Immature natural killer cell (primary cell): ENCODE measurements around the gene KCNJ2. TPM values are rescaled to one million over a fixed set of nuclear protein-coding genes. Genes with fewer than 3 reads are reported as not detected.

Experiments used
- DNase-seq, 3 donors: peaks; one replicate each; pipeline ENCODE4 v3.0.0; 2022; ENCODE audit warnings: mixed read lengths in 1 of 3
- H3K27ac Mint-ChIP-seq, 6 donors: one replicate each; pipeline ENCODE4 v1.8.0; 2020; ENCODE audit warnings: mixed read lengths in 6 of 6, mild to moderate bottlenecking in 5 of 6, inconsistent platforms in 4 of 6, moderate library complexity in 3 of 6
- H3K27me3 Mint-ChIP-seq, 3 donors: one replicate each; pipeline ENCODE4 v1.8.0; 2020 to 2021; ENCODE audit warnings: low read depth in 3 of 3, mild to moderate bottlenecking in 3 of 3, mixed read lengths in 3 of 3, moderate library complexity in 3 of 3, inconsistent platforms in 1 of 3
- H3K36me3 Mint-ChIP-seq, 3 donors: one replicate each; pipeline ENCODE4 v1.8.0; 2020; ENCODE audit warnings: mixed read lengths in 3 of 3, inconsistent platforms in 2 of 3, mild to moderate bottlenecking in 2 of 3
- H3K4me1 Mint-ChIP-seq, 2 donors: one replicate each; pipeline ENCODE4 v1.8.0; 2020; ENCODE audit warnings: inconsistent platforms in 2 of 2, mild to moderate bottlenecking in 2 of 2, mixed read lengths in 2 of 2, moderate library complexity in 1 of 2
- H3K4me3 Mint-ChIP-seq, 5 donors: one replicate each; pipeline ENCODE4 v1.8.0; 2020; ENCODE audit warnings: mild to moderate bottlenecking in 5 of 5, mixed read lengths in 5 of 5, inconsistent platforms in 3 of 5, moderate library complexity in 3 of 5
- H3K9me3 Mint-ChIP-seq, 6 donors: one replicate each; pipeline ENCODE4 v1.8.0; 2020; ENCODE audit warnings: mild to moderate bottlenecking in 6 of 6, mixed read lengths in 6 of 6, inconsistent platforms in 4 of 6, moderate library complexity in 3 of 6
- polyA plus RNA-seq, 3 donors: library from polyadenylated mRNA; unstranded; fragments of 300-500 nt; fragmentation: Illumina TruSeq; gene quantifications; one replicate each; pipeline ENCODE4 v1.2.3, GENCODE V29; 2021

Gene KCNJ2
- polyA plus RNA-seq, 3 donors from 2014 or later = not detected

DNA sequence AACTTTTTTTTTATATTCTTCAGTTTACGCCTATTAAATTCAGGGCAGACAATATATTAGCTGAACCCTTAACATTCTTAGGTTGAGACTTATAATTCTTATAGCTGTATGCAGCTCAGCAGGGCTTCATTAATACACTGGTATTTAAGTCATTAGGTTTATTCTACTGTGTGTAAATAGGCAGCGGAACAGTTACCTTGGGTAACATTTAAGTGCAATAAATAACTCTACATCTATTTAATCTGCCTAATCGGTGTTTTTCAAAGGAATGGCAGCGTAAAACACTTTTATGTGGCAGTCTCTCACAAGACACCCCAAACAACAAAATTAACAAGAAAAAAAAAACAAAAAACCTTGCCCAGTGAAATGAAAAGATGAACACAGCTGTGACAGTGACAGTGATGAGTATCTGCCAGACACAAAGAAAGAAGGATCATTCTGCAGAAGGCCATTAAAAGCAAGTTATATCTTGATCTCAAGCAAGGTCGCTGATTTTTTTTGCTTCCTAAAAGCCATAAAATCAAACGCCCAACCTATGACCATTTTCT, 32.6 kb downstream of the KCNJ2 start:
- H3K27me3 Mint-ChIP-seq = no peaks in the 10 kb centered on the region
- H3K9me3 Mint-ChIP-seq = peaks cover 0 to 6% (median 2%) of the 10 kb centered on the region in 6 donors
- H3K27ac Mint-ChIP-seq = no peak overlapping the region
- H3K36me3 Mint-ChIP-seq = no peaks in the 10 kb centered on the region
- DNase-seq = no peak
- H3K4me3 Mint-ChIP-seq = no peak overlapping the region
- H3K4me1 Mint-ChIP-seq = no peaks in the 10 kb centered on the region

GRCh38 chr17:70202840-70203239, 33.5 kb downstream of the KCNJ2 start:
- Mint-ChIP-seq H3K9me3 (peaks cover 0 to 6% (median 2%) of the 10 kb centered on the region in 6 donors), H3K36me3 (no peaks in the 10 kb centered on the region), H3K4me3 (no peak overlapping the region)

DNA sequence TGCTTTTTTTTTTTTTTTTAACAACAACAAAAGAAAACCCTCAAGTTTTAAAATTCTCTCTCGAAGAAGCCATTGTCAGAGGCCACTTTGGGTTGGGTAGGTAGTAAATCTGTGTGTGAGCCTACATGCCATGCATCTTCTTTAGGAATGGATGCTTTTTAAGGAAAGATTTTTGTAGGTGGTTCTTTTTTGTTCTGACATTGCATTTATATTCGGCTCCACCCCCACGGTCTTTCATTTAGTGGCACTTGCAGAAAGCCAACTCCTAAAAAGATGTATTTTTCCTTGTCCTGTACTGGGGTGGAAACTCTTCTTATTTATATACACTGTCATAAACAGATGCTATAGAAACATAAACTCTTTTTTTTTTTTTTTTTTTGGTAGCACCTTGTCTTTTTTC, 35.1 kb downstream of the KCNJ2 start:
- peaks cover 0 to 13% of the 10 kb centered on the region in 2 donors for H3K4me1 Mint-ChIP-seq
- DNase-seq = no peak
- H3K9me3 Mint-ChIP-seq = peaks cover 0 to 6% (median 1%) of the 10 kb centered on the region in 6 donors
- H3K27me3 Mint-ChIP-seq = no peaks in the 10 kb centered on the region
- H3K36me3 Mint-ChIP-seq = no peaks in the 10 kb centered on the region
- H3K27ac Mint-ChIP-seq = no peak overlapping the region
- no peak overlapping the region for H3K4me3 Mint-ChIP-seq

More at GRCh38 chr17:70202840-70203239, 33.5 kb downstream of the KCNJ2 start:
- Mint-ChIP-seq H3K27ac (no peak overlapping the region), H3K27me3 (no peaks in the 10 kb centered on the region), H3K4me1 (peaks cover 0 to 4% of the 10 kb centered on the region in 2 donors)
- no peak for DNase-seq

- Mint-ChIP-seq H3K36me3 (no peaks in the 10 kb centered on the region), H3K4me1 (peaks cover 0 to 13% of the 10 kb centered on the region in 2 donors), H3K27ac (no peak overlapping the region), H3K9me3 (peaks cover 0 to 6% (median 1%) of the 10 kb centered on the region in 6 donors), H3K4me3 (no peak overlapping the region), H3K27me3 (no peaks in the 10 kb centered on the region)
- DNase-seq = no peak
Measured at GRCh38 chr17:70205401-70205800, 36.1 kb downstream of the KCNJ2 start.

DNA sequence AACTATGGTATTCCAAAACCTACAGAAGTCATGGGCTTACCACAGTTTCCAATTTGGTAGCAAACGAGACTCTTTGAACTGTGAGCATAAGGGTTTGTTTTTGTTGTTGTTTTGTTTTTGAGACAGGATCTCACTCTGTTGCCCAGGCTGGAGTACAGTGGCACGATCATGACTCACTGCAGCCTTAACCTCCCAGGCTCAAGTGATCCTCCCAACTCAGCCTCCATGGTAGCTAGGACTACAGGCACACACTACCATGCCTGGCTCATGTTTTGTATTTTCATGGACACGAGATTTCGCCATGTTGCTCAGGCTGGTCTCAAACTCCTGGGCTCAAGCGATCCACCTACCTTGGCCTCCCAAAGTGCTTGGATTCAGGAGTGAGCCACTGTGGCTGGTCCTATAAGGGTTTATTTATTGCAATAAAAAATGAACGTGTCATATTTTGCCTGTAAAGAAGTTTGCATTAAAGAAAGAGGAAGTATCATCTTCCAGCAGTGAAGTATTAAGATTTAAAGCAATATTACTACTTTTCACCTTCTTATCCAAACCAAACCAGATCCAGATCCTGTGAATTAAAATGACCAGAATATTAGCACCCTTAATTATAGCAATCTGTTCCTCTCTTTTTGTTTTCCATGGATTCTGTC, 37.2 kb downstream of the KCNJ2 start:
- no peak overlapping the region for H3K4me3 Mint-ChIP-seq
- DNase-seq = no peak
- H3K4me1 Mint-ChIP-seq = peaks cover 0 to 13% of the 10 kb centered on the region in 2 donors
- H3K27ac Mint-ChIP-seq = no peak overlapping the region
- peaks cover 0 to 2% (median 0%) of the 10 kb centered on the region in 3 donors for H3K27me3 Mint-ChIP-seq
- peaks cover 0 to 6% (median under 1%) of the 10 kb centered on the region in 6 donors for H3K9me3 Mint-ChIP-seq
- no peaks in the 10 kb centered on the region for H3K36me3 Mint-ChIP-seq

DNA sequence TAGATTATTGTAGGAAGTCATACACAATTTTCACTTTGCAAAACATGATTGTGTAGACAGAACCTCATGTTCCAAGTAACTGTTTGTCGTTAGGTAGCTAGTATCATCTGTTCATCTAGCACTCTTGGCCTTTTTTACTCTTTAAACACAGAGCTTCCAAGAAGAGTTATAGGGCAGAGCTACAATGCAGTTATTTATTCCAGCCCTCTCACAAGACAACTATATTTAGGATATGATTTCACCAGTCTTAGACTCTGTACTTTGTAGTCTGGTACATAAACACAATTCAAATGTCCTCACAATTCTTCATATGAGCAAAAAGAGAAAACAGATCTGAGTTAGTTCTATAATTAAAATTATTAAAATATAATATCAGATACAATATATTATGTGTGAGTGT, 37.9 kb downstream of the KCNJ2 start:
- no peak for DNase-seq
- Mint-ChIP-seq H3K4me3 (no peak overlapping the region), H3K27ac (no peak overlapping the region), H3K36me3 (no peaks in the 10 kb centered on the region), H3K4me1 (peaks cover 0 to 13% of the 10 kb centered on the region in 2 donors), H3K27me3 (peaks cover 0 to 2% (median 0%) of the 10 kb centered on the region in 3 donors), H3K9me3 (peaks cover 0 to 6% (median under 1%) of the 10 kb centered on the region in 6 donors)

- Mint-ChIP-seq H3K4me1 (peaks cover 0 to 13% of the 10 kb centered on the region in 2 donors), H3K9me3 (peaks cover 0 to 6% (median 2%) of the 10 kb centered on the region in 6 donors), H3K27me3 (peaks cover 0 to 2% (median 0%) of the 10 kb centered on the region in 3 donors), H3K36me3 (no peaks in the 10 kb centered on the region), H3K4me3 (no peak overlapping the region), H3K27ac (no peak overlapping the region)
- no peak for DNase-seq
Measured at GRCh38 chr17:70208080-70208794, 38.9 kb downstream of the KCNJ2 start.

DNA sequence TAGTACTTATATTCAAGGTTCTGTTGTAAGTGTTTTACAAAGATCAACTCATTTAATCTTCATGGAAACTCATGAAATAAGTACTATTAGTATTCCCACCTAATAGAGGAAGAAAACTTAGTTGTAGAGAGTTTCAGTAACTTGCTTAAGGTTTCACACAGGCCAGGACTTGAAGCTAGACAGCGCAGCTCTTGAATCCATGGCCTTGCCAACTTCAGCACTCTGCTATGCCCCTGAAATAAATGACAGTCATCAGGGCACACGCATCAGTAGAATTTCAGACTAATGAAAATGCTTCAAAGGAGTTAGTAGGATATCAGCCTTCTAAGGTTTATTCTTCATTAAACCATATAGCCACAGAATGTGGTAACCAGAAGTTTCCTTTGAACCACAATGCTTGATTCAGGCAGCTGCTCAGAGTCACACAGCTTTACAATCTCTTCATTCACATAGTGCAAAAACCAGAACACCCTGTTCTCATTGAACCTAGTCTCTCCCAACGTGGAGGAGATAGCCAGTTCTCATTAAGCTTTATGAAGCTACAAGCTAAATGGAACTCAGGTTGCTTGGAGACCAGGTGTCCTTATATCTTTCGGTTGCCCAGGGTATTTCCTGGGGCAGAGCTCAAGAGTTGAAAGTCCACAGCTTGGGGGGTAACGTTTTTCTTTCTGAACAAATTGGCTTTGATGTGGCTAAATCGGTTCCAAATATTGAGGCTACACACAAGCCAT, 39.7 kb downstream of the KCNJ2 start:
- peaks cover 0 to 6% (median 3%) of the 10 kb centered on the region in 6 donors for H3K9me3 Mint-ChIP-seq
- no peak for DNase-seq
- H3K27ac Mint-ChIP-seq = no peak overlapping the region
- peaks cover 0 to 2% (median 0%) of the 10 kb centered on the region in 3 donors for H3K27me3 Mint-ChIP-seq
- no peak overlapping the region for H3K4me3 Mint-ChIP-seq
- peaks cover 0 to 13% of the 10 kb centered on the region in 2 donors for H3K4me1 Mint-ChIP-seq
- H3K36me3 Mint-ChIP-seq = no peaks in the 10 kb centered on the region

GRCh38 chr17:70215656-70216055, 46.3 kb downstream of the KCNJ2 start:
- no peak for DNase-seq
- Mint-ChIP-seq H3K4me3 (no peak overlapping the region), H3K4me1 (no peaks in the 10 kb centered on the region), H3K27ac (no peak overlapping the region), H3K27me3 (peaks cover 0 to 2% (median 0%) of the 10 kb centered on the region in 3 donors), H3K9me3 (peaks cover 0 to 8% (median 1%) of the 10 kb centered on the region in 6 donors), H3K36me3 (no peaks in the 10 kb centered on the region)

DNA sequence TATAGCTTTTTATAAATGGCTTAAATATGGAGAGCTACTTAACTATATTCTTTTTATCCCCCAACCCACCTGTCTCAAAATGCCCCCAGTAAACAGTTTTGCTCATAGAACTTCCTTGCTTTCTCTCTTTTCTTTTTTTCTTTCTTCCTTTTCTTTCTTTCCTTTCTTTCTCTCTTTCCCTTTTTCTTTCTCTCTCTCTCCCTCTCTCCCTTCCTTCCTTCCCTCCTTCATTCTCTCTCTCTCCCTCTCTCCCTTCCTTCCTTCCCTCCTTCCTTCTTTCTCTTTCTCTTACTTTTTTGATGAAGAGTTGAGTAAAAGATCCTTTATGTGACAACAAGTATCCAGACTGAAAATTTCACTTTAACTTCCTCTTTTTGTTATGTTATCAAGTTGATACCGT, 48.2 kb downstream of the KCNJ2 start:
- DNase-seq = no peak
- Mint-ChIP-seq H3K36me3 (no peaks in the 10 kb centered on the region), H3K4me3 (no peak overlapping the region), H3K9me3 (peaks cover 0 to 8% (median 1%) of the 10 kb centered on the region in 6 donors), H3K27ac (no peak overlapping the region), H3K27me3 (no peaks in the 10 kb centered on the region), H3K4me1 (no peaks in the 10 kb centered on the region)

GRCh38 chr17:70225276-70225675, 55.9 kb downstream of the KCNJ2 start:
- Mint-ChIP-seq H3K27me3 (no peaks in the 10 kb centered on the region), H3K36me3 (no peaks in the 10 kb centered on the region), H3K4me3 (no peak overlapping the region), H3K27ac (no peak overlapping the region), H3K9me3 (peaks cover 0 to 12% (median 2%) of the 10 kb centered on the region in 6 donors), H3K4me1 (no peaks in the 10 kb centered on the region)
- no peak for DNase-seq
